Ishikawa (cell line): ENCODE data around the gene TPRG1.

ENCODE experiments used
- CEBPB ChIP-seq: IDR thresholded peaks from 2 replicates; pipeline ENCODE4 v1.6.1; 2012
- CREB1 ChIP-seq: IDR thresholded peaks from 2 replicates; pipeline ENCODE4 v1.6.1; 2012; ENCODE audit warnings: low read depth
- EGR1 ChIP-seq: IDR thresholded peaks from 2 replicates; pipeline ENCODE4 v1.6.1; 2012
- EP300 ChIP-seq: IDR thresholded peaks from 2 replicates; pipeline ENCODE4 v1.6.1; 2012; ENCODE audit warnings: borderline replicate concordance
- RAD21 ChIP-seq: IDR thresholded peaks from 2 replicates; pipeline ENCODE4 v1.6.1; 2012; ENCODE audit warnings: low read depth
- TAF1 ChIP-seq: IDR thresholded peaks from 2 replicates; pipeline ENCODE4 v1.6.1; 2012; ENCODE audit warnings: low read depth, mild to moderate bottlenecking
- TCF12 ChIP-seq: IDR thresholded peaks from 2 replicates; pipeline ENCODE4 v1.6.1; 2012; ENCODE audit warnings: low read depth
- YY1 ChIP-seq: IDR thresholded peaks from 2 replicates; pipeline ENCODE4 v1.6.1; 2012; ENCODE audit warnings: low read depth
- ZBTB7A ChIP-seq: IDR thresholded peaks from 2 replicates; pipeline ENCODE4 v1.6.1; 2012; ENCODE audit warnings: low read depth
- TF ChIP-seq, protein P1 (sequence below): IDR thresholded peaks from 2 replicates; pipeline ENCODE4 v1.6.1; 2012
- TF ChIP-seq, protein P2 (sequence below): IDR thresholded peaks from 2 replicates; pipeline ENCODE4 v1.6.1; 2012; ENCODE audit warnings: low read depth, mild to moderate bottlenecking
- TF ChIP-seq, protein P3 (sequence below): IDR thresholded peaks from 2 replicates; pipeline ENCODE4 v1.6.1; 2012

DNA sequence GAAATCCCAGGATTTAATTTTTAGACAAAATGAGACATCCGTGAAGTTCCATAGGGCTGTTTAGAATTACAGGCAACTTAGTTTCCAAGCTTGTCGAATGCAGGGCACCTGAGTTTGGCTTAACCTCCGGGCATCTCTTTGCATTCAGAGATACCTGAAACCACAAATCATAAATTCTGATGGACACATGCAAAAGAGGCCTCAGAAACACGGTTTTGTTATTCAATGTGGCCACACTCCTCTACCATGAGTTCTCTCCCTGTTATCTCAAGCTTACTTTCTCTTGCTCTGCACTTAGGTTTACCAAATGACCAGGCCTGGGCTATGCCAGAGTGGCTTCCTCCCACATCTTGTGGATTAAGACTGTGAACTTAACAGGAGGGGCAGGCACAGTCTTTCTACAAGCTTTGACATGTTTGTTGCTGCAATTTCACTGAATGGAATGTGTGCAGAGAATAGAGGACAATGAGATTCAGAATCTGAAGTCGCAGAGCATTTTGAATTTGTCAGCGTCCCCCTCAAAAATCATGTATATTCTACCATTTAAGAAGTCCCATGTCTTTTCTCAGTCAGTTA, 137.7 kb downstream of the TPRG1 start:
- TF ChIP-seq EP300 = no peak
- TF ChIP-seq ZBTB7A = no peak
- TF ChIP-seq, protein P1, sequence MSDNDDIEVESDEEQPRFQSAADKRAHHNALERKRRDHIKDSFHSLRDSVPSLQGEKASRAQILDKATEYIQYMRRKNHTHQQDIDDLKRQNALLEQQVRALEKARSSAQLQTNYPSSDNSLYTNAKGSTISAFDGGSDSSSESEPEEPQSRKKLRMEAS = no peak; the same call in 1 of the 2 replicates
- TF ChIP-seq TCF12 = 0 out of 2 replicates have a peak, but pooled peaks have one; percentile 26
- no peak for TF ChIP-seq YY1
- TF ChIP-seq, protein P2, sequence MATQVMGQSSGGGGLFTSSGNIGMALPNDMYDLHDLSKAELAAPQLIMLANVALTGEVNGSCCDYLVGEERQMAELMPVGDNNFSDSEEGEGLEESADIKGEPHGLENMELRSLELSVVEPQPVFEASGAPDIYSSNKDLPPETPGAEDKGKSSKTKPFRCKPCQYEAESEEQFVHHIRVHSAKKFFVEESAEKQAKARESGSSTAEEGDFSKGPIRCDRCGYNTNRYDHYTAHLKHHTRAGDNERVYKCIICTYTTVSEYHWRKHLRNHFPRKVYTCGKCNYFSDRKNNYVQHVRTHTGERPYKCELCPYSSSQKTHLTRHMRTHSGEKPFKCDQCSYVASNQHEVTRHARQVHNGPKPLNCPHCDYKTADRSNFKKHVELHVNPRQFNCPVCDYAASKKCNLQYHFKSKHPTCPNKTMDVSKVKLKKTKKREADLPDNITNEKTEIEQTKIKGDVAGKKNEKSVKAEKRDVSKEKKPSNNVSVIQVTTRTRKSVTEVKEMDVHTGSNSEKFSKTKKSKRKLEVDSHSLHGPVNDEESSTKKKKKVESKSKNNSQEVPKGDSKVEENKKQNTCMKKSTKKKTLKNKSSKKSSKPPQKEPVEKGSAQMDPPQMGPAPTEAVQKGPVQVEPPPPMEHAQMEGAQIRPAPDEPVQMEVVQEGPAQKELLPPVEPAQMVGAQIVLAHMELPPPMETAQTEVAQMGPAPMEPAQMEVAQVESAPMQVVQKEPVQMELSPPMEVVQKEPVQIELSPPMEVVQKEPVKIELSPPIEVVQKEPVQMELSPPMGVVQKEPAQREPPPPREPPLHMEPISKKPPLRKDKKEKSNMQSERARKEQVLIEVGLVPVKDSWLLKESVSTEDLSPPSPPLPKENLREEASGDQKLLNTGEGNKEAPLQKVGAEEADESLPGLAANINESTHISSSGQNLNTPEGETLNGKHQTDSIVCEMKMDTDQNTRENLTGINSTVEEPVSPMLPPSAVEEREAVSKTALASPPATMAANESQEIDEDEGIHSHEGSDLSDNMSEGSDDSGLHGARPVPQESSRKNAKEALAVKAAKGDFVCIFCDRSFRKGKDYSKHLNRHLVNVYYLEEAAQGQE = no peak
- TF ChIP-seq EGR1 = no peak
- no peak for TF ChIP-seq CEBPB
- no peak for TF ChIP-seq RAD21
- TF ChIP-seq TAF1 = no peak
- TF ChIP-seq, protein P3, sequence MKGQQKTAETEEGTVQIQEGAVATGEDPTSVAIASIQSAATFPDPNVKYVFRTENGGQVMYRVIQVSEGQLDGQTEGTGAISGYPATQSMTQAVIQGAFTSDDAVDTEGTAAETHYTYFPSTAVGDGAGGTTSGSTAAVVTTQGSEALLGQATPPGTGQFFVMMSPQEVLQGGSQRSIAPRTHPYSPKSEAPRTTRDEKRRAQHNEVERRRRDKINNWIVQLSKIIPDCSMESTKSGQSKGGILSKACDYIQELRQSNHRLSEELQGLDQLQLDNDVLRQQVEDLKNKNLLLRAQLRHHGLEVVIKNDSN = no peak
- no peak for TF ChIP-seq CREB1
